SHP77 (cell line): ENCODE results near the gene ACTR2.
A peak's percentile ranks its signal among the peaks of the same experiment; 100 is the strongest.
"Not testable (repeated sequence)": the region's sequence is repeated elsewhere in the genome, so short reads cannot be mapped to it uniquely, and the experiment has no call there.

Source experiments
- DNase-seq, 2 experiments: peaks; one replicate each; lab custom pipeline; 2025; lab: John Stamatoyannopoulos, UW

ACTR2 gene

DNA sequence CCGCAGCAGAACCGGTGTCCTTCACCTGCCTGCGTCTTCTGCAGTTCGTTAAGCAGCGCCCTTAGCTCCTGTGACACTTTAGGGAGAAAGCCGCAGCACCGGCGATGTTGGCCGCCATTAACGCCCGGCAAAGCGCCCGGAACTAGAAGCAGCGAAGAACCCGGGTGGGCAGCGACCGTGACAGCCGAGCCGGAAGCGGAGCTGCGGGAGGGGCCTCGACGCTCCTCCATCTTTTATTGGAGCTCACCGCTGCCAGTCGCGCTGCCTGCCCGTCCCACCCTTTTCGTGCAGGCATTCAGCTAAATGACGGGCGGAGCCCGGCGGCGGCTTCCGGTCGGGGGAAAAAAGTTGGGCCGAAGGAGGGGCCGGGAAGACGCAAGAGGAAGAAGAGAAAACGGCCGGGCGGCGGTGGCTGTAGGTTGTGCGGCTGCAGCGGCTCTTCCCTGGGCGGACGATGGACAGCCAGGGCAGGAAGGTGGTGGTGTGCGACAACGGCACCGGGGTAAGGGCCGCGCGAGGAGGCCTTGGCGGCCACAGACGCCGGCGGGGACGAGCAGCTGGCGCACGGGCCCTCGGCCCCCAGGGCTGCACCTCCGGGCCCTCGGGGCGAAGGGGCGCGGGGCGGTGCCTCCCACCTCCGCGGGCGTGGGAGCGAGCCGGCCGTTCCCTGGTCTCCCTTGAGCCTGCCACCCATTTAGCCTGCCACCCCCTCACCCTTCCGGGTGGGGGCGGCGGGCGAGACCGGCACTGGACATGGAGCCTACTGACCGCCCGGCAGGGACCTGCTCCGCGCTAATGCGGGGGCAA, at the start of gene ACTR2:
Gene ACTR2, plus strand, starts transcription at position 376 of the 807 bp plus-strand sequence. Its CDS starts 79 bp downstream, at position 455.
- peak; percentile 90 to 93 for DNase-seq

DNA sequence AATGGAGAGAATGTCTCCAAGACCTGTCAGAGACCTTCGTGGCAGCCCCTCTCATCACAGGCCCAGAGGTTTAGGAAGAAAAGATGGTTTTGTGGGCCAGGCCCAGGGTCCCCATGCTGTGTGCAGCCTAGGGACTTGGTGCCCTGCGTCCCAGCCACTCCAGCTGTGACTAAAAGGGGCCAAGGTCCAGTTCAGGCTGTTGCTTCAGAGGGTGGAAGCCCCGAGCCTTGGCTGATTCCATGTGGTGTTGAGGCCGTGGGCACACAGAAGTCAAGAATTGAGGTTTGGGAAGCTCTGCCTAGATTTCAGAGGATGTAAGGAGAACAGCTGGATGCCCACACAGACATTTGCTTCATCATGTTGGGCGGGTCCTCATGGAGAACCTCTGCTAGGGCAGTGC, 45.1 kb upstream of the ACTR2 start:
- DNase-seq, result no peak

DNA sequence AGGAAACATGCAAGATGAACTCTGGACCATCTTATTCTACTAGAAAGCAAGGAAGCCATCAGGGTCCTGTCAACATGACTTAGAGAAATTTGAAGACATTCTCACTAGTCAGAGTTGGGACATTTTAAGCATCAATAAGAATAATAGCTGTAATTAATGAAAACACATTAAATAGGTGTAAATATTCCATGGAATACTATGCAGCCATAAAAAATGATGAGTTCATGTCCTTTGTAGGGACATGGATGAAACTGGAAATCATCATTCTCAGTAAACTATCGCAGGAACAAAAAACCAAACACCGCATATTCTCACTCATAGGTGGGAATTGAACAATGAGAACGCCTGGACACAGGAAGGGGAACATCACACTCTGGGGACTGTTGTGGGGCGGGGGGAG, 44.2 kb upstream of the ACTR2 start:
- not testable (repeated sequence) for DNase-seq

DNA sequence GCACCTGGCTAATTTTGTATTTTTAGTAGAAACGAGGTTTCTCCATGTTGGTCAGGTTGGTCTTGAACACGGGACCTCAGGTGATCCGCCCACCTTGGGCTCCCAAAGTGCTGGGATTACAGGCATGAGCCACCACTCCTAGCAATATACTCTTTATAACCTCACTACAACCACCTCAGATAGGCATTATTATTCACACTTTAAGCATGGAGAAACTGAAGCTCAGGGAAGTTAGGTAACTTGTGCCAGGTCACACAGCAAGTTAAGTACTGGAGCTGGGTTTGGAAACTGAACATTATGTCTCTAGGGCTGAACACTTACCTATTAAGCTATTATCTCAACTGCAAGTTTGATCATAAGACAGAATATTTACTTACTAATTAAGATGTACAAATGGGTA, 42.6 kb upstream of the ACTR2 start:
- DNase-seq, result no peak

DNA sequence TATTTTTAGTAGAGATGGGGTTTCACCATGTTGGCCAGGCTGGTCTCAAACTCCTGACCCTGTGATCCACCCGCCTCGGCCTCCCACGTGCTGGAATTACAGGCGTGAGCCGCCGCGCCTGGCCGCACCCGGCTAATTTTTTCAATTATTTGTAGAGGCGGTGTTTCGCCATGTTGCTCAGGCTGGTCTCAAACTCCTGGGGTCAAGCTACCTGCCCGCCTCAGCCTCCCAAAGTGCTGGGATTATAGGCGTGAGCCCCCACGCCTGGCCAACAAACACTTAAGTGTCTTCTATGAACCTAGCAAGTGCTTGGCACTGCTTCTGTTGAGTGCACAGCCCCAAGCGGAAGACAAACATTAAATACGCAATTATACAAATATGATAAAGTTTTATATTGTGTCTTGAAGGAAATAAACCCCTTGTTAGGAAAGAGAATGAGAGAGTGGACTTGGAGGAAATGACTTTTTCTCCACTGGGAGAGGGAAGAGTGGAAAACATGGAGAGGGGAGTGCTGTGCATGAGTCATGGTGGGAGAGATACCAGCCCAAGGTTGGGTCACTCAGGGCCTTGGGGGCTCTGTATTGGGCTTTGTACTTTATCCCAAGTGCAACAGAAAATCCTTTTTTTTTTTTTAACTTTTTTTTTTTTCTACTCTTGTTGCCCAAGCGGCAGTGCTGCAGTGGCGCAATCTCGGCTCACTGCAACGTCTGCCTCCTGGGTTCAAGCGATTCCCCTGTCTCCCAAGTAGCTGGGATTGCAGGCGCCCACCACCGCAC, 41.4 kb upstream of the ACTR2 start:
- no peak for DNase-seq

DNA sequence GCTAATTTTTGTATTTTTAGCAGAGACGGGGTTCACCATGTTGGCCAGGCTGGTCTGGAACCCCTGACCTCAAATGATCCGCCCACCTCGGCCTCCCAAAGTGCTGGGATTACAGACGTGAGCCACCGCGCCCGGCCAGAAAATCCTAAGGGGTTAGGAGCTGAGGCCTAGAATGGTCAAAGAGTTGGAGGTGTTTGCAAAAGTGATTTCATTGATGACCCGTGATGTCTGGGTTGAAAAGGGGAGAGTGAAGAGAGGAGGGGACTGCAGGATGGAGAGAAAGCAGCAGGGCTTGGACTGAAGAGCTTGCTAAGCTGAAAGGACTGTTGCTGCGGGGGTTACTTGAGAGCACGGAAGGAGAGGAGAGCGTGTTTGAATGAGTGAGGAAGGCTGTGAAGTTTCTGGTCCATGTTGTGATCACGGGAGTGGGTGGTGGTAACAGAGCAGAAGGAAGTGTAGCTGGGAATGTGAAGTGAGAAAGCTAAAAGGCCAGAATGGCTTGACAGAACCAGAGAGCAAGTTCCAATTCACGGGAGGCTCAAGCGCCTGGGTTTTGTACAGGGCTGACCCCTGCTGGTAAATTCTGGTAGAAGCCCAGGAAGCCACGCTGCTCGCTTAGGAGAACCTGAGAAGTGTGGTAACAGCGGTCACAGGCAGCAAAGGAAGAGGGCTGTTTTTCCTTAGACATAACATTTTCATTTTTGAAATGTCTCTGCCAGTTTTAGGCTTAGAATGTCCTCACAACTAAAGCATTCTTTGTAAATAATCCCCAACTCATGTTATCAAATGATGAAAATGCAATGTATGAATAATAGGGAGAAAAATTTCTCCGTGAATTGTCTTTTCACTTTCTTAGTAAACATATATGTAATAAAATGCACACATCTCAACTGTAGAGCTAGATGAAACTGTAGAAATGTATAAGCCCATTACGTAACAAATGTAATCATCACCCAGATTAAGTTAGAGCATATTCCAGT, 40.5 kb upstream of the ACTR2 start:
- peak; percentile 53 to 63 for DNase-seq

DNA sequence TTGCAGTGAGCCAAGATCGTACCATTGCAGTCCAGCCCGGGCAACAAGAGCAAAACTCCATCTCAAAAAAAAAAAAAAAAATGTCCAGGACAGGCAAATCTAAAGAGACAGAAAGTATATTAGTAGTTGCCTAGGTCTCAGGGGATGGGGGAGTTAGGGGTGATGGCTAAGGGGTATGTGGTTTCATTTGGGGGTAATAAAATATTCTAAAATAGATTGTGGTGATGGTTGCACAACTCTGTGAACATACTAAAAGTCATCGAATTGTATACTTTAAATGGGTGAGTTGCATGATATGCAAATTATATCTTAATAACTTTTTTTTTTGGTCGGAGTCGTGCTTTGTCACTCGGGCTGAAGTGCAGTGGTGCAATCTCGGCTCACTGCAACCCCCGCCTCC, 34.2 kb upstream of the ACTR2 start:
- DNase-seq, result no peak

DNA sequence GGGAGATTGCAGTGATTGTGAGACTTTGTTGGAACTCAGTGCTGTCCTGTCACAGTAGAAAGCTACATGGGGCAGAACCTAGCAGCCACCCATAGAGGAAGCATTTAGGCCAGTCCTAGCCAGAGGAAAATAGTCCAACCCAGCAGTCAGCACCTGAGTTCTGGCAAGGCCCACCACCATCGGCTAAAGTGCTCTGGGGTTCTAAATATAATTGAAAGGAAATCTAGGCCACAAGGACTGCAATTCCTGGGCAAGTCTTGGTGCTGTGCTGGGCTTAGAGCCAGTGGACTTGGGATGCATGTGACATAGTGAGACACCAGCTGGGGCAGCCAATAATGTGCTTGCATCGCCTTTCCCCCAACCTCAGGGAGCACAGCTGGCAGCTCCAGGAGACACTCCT, 28.9 kb upstream of the ACTR2 start:
- DNase-seq, result no peak

DNA sequence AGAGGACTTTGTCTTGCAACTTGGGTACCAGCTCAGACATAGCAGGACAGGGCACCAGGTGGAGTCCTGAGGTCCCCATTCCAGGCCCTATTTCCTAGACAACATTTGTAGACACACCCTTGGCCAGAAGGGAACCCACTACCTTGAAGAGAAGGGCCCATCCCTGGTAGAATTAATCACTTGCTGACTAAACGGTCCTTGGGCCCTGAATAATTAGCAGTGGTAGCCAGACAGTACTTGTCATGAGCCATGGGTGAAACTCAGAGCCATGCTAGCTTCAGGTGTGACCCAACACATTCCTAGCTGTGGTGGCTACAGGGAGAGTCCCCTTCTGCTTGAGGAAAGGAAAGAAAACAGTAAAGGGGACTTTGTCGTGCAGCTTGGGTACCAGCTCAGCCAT, 28.5 kb upstream of the ACTR2 start:
- DNase-seq, result no peak

DNA sequence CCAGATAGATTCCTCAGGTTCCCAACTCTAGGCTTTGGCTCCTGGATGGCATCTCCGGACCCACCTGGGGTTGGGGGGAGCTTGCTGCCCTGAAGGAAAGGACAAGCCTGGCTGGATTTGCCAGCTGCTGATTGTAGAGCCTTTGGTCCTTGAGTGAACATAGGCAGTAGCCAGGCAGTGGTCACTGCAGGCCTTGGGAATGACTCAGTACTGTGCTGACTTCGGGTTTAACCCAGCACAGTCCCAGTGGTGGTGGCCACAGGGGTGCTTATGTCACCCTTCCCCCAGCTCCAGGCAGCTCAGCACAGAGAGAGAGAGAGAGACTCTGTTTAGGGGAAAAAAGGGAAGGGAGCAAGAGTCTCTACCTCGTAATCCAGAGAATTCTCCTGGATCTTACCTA, 27.7 kb upstream of the ACTR2 start:
- DNase-seq, result no peak

DNA sequence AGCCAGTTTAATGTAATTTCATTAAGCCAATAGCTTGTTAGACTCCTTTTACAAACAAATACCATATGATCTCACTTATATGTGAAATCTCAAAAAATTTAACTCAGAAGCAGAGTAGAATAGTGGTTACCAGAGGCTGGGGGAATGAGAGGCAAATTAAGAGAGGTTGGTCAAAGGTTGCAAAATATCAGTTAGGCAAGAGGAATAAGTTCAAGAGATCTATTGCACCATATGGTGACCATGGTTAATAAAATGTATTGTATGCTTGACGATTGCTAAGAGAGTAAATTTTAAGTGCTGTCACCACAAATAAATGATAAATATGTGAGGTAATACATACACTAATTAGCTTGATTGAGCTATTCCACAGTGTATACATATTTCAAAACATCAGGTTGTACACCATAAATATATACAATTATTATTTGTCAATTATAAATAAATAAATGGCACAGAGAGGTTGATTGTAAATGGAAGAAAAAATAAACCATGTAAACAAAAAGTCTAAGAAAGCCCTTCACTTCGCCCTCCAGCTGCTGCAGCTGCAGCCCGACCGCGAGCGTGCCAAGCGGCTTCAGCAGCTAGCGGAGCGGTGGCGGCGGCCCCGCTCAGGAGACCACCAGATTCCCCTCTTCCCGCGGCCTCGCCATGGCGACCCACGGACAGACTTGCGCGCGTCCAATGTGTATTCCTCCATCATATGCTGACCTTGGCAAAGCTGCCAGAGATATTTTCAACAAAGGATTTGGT, 23.0 kb upstream of the ACTR2 start:
- DNase-seq, result no peak

DNA sequence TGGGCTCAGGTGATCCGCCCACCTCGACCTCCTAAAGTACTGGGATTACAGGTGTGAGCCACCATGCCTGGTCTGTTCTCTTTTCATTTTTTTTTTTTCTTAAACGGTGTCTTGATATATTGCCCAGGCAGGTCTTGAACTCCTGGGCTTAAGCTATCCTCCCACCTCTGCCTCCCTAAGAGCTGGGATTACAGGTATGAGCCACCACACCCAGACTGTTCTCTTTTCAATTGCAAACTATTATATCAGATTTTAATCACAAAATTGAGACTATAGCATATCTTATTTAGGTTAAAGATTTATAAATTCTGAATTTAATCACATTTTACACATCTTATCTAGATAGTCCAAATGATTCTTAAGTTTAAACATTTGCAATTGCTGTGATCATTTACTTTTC, 15.5 kb upstream of the ACTR2 start:
- DNase-seq, result no peak

DNA sequence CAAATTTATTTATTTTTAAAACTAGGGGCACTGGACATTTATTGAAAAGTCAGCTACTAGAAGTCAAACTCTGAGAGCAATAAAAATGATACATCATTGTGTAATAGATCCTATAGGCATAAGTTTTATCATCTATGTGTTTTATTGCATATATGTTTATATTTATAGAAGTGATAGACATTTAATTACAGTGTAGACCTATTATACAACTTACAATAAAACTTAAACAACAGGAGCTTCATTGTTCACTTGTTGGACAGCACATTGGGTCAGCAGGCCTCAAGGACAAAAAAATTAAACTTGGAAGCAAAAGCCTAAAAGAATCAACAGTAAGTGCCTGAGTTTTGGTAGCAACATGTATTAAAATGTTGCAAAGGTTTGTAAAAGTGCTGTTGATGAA, 15.0 kb upstream of the ACTR2 start:
- DNase-seq, result no peak

DNA sequence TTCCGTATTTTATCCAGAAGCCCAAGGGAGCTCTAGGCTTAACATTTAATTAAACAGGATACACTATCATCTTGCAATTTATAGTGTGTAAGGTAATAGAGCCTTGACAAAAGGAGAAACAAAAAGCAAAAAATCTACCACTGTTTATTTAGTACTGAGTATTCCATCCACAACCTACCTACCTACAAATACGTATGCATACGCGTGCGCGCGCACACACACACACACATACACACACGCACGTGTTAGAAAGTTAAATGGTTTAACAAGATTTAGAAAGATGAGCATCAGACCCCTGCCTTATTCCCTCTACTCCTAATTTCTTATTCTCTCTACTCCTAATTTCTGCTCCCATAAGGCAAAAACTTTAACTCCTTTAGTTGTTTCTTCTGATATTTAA, 14.6 kb upstream of the ACTR2 start:
- DNase-seq, result no peak

DNA sequence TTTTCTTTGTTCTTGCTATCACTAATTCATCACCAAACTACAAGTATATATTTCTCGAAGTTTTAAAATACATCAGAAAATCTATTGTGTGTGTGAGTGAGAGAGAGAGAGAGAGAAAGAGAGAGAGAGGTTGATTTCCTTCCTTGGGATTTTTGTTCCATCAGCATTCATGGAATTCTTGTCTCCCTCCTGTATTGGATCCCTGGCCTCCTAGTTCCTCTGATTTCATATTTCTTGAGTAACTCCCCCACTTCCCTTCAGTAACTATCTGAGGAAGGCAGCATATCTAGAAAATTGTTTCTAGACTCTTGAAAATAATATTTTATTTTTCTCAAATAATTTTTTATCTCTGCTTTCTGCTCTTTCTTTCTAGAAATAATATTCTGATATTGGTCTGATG, 13.3 kb upstream of the ACTR2 start:
- DNase-seq, result no peak

DNA sequence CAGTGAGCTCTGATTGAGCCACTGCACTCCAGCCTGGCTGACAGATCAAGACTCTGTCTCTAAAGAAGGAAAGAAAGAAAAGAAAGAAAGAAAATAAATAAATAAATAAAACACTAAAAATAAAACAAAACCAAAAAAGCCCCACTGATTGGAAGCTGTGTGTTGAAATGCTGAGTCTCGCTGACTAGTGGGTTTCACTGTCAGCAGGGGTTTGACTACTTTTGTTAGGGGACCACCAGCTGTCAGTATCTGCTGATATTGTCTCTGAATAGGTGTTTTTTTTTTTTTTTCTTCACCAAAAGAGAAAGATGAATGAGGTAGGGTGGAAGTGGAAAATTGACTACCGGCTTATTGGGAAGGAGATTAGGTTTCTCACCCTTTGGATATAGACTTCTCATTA, 12.8 kb upstream of the ACTR2 start:
- no peak for DNase-seq

DNA sequence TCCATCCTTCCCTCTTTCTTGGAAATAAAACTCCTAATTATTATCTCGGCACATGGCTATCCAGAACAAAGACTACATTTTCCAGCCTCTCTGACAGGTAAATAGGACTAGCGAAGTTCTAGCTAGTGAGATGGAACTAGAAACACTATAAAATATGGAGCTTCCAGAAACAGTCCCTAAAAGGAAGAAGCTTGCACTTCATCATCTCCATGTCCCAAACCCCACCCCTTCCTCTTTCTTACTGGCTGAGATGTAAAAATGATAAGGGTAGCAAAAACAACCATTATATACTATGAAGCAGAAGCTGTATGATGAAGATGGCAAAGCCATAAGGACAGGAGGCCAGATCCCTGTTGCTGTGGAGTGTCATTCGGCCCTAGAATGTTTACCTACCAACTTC, 11.7 kb upstream of the ACTR2 start:
- DNase-seq, result no peak

DNA sequence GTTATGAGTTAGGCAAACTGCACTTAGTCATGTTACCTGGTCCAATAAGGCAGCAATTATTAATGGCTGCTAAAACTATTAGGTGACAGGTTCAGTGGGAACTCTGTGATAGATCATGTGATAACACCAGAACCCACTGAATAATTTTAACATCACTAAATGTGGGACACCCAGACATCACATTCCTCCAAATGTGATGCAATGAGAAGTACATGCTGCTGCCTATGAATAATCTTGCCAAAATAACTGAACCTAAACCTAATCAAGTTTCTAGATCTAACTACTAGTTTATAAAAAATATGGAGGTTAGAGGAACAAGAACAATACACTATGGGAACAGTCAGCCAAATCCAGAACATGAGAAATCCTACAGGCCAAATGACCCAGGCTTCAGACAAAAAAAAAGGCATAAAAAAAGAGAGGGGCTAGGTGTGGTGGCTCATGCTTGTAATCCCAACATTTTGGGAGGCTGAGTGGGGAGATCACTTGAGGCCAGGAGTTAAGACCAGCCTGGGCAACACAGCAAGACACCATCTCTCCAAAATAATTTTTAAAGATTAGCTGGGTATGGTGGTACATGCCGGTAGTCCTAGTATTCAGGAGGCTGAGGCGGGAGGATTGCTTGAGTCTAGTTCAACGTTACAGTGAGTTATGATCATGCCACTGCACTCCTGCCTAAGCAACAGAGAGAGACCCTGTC, 7.0 kb upstream of the ACTR2 start:
- no peak for DNase-seq

DNA sequence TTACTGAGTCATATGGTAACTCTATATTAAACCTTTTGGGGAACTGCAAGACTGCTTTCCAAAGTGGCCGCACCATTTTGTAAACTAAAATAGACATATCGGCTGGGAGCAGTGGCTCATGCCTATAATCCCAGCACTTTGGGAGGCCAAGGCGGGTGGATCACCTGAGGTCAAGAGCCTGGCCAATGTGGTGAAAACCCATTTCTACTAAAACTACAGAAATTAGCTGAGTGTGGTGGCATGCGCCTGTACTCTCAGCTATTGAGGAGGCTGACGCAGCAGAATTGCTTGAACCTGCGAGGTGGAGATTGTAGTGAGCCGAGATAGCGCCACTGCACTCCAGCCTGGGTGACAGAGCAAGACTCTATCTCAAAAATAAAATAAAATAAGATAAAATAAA, 6.4 kb upstream of the ACTR2 start:
- DNase-seq, result not testable (repeated sequence)

DNA sequence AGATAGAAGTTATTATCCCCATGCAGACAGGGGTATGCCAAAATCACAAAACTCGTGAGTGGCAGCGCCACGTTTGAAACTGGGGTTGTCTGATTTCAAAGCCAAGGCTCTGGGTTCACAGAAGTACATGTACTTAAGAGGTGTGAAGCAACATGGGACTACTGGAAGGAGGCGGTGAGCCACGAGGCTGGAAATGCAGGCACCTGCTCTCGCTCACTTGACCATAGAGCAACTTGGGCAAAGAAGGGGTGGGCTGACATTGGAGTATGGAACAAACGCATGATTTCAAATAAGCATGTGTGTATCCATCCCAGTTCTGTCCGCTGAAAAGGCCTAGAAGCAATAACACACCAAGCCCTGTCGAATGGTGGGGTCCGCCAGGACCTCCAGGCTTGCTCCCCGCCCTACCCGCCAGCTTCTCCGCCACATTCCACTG, 593 bp upstream of the ACTR2 start:
- DNase-seq, result peak in 1 of 2 experiments; percentile 4

DNA sequence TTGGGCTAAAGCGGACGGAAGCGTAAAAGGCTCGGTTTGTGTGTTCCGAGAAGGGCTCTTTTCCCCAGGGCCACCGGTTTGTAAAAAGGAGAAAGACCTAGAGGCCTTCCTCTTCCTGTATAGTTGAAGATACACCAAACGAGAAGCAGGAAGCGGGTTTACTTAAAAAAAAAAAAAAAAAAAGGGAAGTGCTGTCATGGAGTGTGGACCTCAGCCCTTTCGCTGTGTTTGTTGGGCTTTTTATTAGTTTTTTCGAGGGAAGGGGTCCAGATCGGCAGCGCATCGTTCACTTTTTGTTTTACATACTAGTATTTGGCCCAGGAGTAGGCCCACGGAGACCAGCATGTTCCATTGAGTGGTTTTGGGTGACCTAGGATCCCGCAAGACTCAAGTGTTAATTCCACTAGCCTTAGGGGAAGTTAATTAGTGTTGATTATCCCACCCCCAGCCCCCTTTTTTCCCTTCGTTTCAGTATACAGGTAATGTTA, 676 bp downstream of the ACTR2 start:
- no peak for DNase-seq
